ENCODE measurements around the gene TMEM53.
"Not testable (repeated sequence)": the region's sequence is repeated elsewhere in the genome, so short reads cannot be mapped to it uniquely, and the experiment has no call there.

TMEM53 gene

GRCh38 chr1:44672961-44673674 lies 1.2 kb downstream of the TMEM53 start:
- no peak for DNase-seq (ENCODE audit: low read depth in 2 of 2)

- no peak for DNase-seq (ENCODE audit: low read depth in 2 of 2)
Measured at GRCh38 chr1:44672254-44672955, 1.9 kb downstream of the TMEM53 start.

GRCh38 chr1:44670751-44671640 lies 3.3 kb downstream of the TMEM53 start:
- DNase-seq (ENCODE audit: low read depth in 2 of 2), result no peak

GRCh38 chr1:44666719-44667118 lies 7.6 kb downstream of the TMEM53 start:
- DNase-seq (ENCODE audit: low read depth in 2 of 2), result not testable (repeated sequence)

- peak; percentile 16 to 22 for DNase-seq (ENCODE audit: low read depth in 2 of 2)
Measured at GRCh38 chr1:44664730-44665370, 9.4 kb downstream of the TMEM53 start.

- DNase-seq (ENCODE audit: low read depth in 2 of 2), result no peak
Measured at GRCh38 chr1:44663417-44663816, 10.9 kb downstream of the TMEM53 start.

GRCh38 chr1:44662683-44663030 lies 11.6 kb downstream of the TMEM53 start:
- no peak for DNase-seq (ENCODE audit: low read depth in 2 of 2)

- no peak for DNase-seq (ENCODE audit: low read depth in 2 of 2)
Measured at GRCh38 chr1:44661781-44662682, 12.2 kb downstream of the TMEM53 start.

- DNase-seq (ENCODE audit: low read depth in 2 of 2), result no peak
Measured at GRCh38 chr1:44660176-44660575, 14.1 kb downstream of the TMEM53 start.

GRCh38 chr1:44659566-44659965 lies 14.7 kb downstream of the TMEM53 start:
- DNase-seq (ENCODE audit: low read depth in 2 of 2), result no peak

- no peak for DNase-seq (ENCODE audit: low read depth in 2 of 2)
Measured at GRCh38 chr1:44655609-44656008, 18.7 kb downstream of the TMEM53 start.

GRCh38 chr1:44654621-44655187 lies 19.6 kb downstream of the TMEM53 start:
- DNase-seq (ENCODE audit: low read depth in 2 of 2), result no peak

- DNase-seq (ENCODE audit: low read depth in 2 of 2), result no peak
Measured at GRCh38 chr1:44653107-44653964, 20.9 kb downstream of the TMEM53 start.

GRCh38 chr1:44652445-44653106 lies 21.7 kb downstream of the TMEM53 start:
- peak; percentile 64 to 74 for DNase-seq (ENCODE audit: low read depth in 2 of 2)

- no peak for DNase-seq (ENCODE audit: low read depth in 2 of 2)
Measured at GRCh38 chr1:44651069-44651468, 23.2 kb downstream of the TMEM53 start.

- no peak for DNase-seq (ENCODE audit: low read depth in 2 of 2)
Measured at GRCh38 chr1:44650159-44650831, 24.0 kb downstream of the TMEM53 start.

GRCh38 chr1:44649788-44650158 lies 24.5 kb downstream of the TMEM53 start:
- DNase-seq (ENCODE audit: low read depth in 2 of 2), result no peak

- no peak for DNase-seq (ENCODE audit: low read depth in 2 of 2)
Measured at GRCh38 chr1:44648529-44649250, 25.6 kb downstream of the TMEM53 start.

Measured in stimulated activated CD4-positive, alpha-beta T cell treated with anti-CD3 and anti-CD28 coated beads, Interleukin-4, amount 100 ng/mL, for 48 hours (primary cell).